Gastrocnemius medialis (tissue), 4 donors: ENCODE measurements around the gene TEX12.

Source experiments
- POLR2A ChIP-seq, 2 donors: fragments of 450-650 bp; IDR thresholded peaks; one replicate each; pipeline ENCODE4 v1.6.1; 2017; ENCODE audit warnings: antibody characterized with exemption in 2 of 2, mild to moderate bottlenecking in 2 of 2, moderate library complexity in 2 of 2
- TF ChIP-seq, protein P1 (sequence below), 5 experiments: fragments of 450-650 bp in 3 of 5; fragments of 200-600 bp in 2 of 5; sonication (generic) in 2 of 5; IDR thresholded peaks in 4 of 5; conservative IDR thresholded peaks in 1 of 5; 1 replicate in 4 of 5; 2 replicates in 1 of 5; pipeline ENCODE4 v1.5.1; 2016 to 2019; ENCODE audit warnings: antibody characterized with exemption in 5 of 5, mild to moderate bottlenecking in 3 of 5, moderate library complexity in 3 of 5

DNA sequence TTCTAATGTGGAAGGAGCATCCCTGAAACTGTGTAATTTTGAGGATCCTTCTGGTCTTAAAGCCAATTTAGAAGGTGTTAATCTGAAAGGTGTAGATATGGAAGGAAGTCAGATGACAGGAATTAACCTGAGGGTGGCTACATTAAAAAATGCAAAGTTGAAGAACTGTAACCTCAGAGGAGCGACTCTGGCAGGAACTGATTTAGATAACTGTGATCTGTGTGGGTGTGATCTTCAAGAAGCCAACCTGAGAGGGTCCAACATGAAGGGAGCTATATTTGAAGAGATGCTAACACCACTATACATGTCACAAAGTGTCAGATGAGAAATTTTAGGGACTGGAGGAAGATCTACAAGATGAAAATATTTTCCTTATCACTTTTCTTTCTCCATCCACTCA, 15.7 kb downstream of the TEX12 start:
- TF ChIP-seq, protein P1, sequence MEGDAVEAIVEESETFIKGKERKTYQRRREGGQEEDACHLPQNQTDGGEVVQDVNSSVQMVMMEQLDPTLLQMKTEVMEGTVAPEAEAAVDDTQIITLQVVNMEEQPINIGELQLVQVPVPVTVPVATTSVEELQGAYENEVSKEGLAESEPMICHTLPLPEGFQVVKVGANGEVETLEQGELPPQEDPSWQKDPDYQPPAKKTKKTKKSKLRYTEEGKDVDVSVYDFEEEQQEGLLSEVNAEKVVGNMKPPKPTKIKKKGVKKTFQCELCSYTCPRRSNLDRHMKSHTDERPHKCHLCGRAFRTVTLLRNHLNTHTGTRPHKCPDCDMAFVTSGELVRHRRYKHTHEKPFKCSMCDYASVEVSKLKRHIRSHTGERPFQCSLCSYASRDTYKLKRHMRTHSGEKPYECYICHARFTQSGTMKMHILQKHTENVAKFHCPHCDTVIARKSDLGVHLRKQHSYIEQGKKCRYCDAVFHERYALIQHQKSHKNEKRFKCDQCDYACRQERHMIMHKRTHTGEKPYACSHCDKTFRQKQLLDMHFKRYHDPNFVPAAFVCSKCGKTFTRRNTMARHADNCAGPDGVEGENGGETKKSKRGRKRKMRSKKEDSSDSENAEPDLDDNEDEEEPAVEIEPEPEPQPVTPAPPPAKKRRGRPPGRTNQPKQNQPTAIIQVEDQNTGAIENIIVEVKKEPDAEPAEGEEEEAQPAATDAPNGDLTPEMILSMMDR (IDR thresholded peaks at IDR 0.05 in 4 of 5, conservative IDR thresholded peaks at IDR 0.05 in 1 of 5): no peak
- no peak for TF ChIP-seq POLR2A (IDR thresholded peaks at IDR 0.05)
